H7 (cell line): Measurements from ENCODE around the gene TANC1. TPM values are rescaled to one million over a fixed set of nuclear protein-coding genes. Genes with fewer than 3 reads are reported as not detected.

Experiments
- DNase-seq: peaks from one replicate; pipeline ENCODE4 v3.0.0; 2012
- H3K27me3 ChIP-seq: 2 replicates; pipeline ENCODE4 v1.6.0; 2011; ENCODE audit warnings: mild to moderate bottlenecking, low read length; ENCODE audit not compliant: control insufficient read depth, insufficient read depth
- H3K36me3 ChIP-seq: replicated peaks from 2 replicates; pipeline ENCODE4 v1.5.1; 2011; ENCODE audit warnings: low read length; ENCODE audit not compliant: control insufficient read depth, insufficient read depth
- H3K4me3 ChIP-seq: 2 replicates; pipeline ENCODE4 v1.5.1; 2011; ENCODE audit warnings: low read depth, mild to moderate bottlenecking, control low read depth, low read length, moderate library complexity; ENCODE audit not compliant: insufficient read depth
- total RNA-seq: library from RNA; depleted of rRNA; stranded (reverse); fragments of >200 nt; shearing (Covaris generic); gene quantifications from 2 replicates; pipeline ENCODE4 v1.2.3, GENCODE V29; 2014

The TANC1 gene
- total RNA-seq, 1 experiment from 2014 or later, result 7.0 TPM

DNA sequence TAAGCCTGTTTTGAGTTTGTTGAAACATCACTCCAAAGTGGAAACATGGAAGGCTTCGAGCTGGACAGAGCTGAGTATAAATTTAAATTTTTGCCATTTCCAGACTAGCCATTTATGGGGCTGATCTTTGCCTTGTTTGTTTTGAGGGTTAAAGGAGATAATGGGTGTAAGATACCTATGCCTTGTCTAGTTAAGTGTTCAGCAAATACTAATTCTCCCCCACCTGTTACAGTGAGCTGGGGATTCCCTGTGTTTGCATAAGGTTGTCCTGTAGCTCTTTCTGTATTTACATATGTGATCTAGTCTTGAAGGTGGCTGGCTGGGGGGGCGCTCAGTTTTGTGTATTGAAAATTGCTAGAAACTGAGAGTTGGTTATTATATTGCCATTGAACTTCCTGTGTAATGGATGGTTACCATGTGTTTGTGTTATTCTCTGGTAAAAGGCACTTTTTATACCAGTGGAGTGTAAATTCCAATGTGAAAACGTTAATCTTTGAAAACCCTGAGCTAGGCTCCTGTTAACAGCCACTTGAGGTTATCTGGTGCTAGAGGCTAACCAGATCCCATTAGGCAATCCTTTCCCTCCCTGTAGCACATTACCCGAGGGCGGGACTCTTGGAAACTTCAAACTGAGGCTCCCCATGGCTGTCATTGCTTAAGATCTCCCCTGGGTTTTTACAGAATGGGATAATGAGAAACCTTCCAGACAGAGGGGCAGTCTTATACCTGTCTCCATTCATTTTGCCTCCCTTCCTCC, 26.7 kb downstream of the TANC1 start:
- Histone ChIP-seq H3K36me3 (no peaks in the 10 kb centered on the region), H3K4me3 (no peak overlapping the region), H3K27me3 (no peaks in the 10 kb centered on the region)
- DNase-seq, result peak; percentile 72

DNA sequence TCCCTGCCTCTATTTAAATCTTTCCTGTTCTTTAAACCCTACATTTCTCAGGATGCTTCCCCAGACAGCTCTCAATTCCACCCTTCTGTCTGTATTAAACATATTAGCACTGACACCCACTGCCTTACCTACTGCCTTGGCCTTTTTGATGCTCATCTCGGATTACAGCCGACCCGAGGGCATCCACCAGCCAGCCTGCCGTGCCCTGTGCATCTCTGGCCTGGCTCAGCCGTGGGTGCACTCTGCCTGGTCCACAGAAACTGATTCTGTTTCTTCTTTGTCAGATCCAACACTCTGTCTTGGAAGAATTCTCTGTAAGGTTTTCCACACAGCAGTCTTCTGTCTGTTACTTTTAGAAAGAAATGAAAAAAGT, 27.2 kb downstream of the TANC1 start:
- H3K36me3 ChIP-seq, result no peaks in the 10 kb centered on the region
- no peak overlapping the region for H3K4me3 ChIP-seq
- DNase-seq, result peak; percentile 27
- H3K27me3 ChIP-seq, result no peaks in the 10 kb centered on the region

GRCh38 chr2:158996378-158996993, 28.0 kb downstream of the TANC1 start:
- no peak overlapping the region for H3K4me3 ChIP-seq
- no peak for DNase-seq
- no peaks in the 10 kb centered on the region for H3K27me3 ChIP-seq
- no peaks in the 10 kb centered on the region for H3K36me3 ChIP-seq

DNA sequence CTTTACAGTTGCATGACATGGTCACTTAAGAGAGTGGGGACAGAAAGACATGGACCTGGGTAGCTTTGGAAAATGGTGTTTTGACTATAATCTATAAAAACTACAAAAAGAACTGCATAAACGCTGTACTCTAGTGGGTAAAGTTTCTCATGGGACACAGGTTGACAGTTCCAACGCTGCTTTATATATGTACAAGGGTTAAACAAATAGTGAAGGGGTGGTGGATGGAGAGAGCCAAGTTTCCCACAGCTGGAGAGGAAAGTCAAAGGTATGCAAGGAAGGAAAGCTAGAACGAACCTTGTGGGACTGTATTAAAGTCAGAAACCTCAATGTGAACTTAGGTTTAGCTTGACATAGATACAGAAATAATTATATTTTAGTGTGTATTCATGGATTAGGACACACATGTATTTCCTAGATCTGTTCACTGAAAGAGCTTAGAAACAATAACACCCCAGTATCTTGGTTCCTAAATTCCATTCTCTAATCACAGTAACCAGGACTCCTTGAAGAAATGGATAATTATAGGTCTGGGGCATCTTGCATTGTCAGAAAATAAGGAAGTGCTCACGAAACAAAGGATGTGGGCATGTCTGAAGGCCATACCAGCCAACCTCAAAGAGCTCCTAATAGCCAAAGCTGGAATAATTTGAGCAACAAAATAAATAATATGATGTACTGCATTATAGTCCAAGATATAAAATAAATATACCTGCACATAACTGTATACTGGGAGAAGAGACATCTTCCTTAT, 28.8 kb downstream of the TANC1 start:
- no peaks in the 10 kb centered on the region for H3K36me3 ChIP-seq
- no peak for DNase-seq
- H3K4me3 ChIP-seq, result no peak overlapping the region
- H3K27me3 ChIP-seq, result no peaks in the 10 kb centered on the region

DNA sequence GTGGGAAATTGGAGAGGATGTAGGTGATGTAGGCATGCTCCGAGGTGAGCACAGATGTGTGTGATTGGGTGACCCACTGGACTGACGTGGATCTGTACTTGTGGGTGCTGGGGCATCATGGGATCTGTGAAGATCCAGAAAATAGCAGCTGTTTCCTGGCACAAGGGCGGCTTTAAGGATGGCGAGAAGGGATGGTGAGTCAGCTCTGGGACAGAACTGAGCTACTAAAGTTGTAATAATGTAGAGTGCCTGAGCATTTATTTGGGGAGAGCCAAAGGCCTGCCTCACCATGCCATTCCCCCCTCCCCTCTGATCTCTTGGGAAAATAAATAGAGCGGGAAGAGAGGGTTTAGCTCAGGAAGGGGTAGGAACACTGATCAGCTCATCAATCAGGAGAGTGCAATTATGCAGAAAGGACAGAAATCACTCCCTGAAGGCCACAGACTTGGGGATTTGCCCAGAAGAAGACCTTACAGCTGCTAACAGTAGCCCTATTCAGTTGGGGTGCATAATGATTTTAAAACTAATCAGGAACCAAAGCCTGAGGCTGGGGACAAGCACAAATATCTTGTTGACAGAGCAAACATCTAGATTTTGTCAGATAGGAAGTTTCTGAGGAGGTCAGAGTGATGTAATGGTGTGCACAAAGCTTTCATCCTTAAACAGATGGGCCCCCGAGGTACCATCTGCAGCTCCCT, 30.3 kb downstream of the TANC1 start:
- Histone ChIP-seq H3K36me3 (no peaks in the 10 kb centered on the region), H3K4me3 (no peak overlapping the region), H3K27me3 (no peaks in the 10 kb centered on the region)
- no peak for DNase-seq

GRCh38 chr2:158999458-158999857, 31.0 kb downstream of the TANC1 start:
- H3K4me3 ChIP-seq, result no peak overlapping the region
- no peaks in the 10 kb centered on the region for H3K27me3 ChIP-seq
- no peaks in the 10 kb centered on the region for H3K36me3 ChIP-seq
- DNase-seq, result no peak

- Histone ChIP-seq H3K4me3 (no peak overlapping the region), H3K36me3 (no peaks in the 10 kb centered on the region), H3K27me3 (no peaks in the 10 kb centered on the region)
- DNase-seq, result no peak
These were observed 31.6 kb downstream of the TANC1 start for GRCh38 chr2:159000072-159000471.

DNA sequence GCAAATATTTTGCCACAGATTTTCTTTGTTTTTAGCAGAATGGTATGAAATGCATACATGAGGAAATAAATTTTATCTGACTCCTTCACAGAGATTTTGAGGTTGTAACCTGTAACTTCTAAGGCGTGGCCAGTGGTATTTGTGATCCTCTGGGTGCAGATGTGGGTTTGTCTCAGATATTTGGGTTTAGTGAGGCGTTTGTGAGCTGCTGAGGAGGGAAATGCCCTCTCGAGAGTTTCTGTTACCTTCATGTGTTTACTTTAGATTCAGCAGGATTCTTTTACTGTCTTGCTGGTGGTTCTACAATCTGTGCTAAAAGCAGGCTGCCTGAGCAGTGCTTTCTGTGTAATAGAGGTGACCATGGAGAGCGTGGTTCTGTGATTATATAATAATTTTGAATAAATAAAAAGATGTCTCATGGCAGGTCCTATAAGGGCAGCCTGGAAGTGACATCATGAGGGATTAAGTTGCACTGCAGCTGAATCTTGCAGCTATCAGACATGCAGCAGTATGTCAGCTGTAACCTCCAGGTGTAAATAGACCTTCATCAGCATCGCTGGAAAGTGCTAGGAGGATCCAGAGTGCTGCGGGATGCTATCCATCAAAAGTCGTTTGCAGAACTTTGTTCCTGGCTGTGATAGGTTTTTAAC, 34.1 kb downstream of the TANC1 start:
- no peaks in the 10 kb centered on the region for H3K36me3 ChIP-seq
- no peak overlapping the region for H3K4me3 ChIP-seq
- DNase-seq, result no peak
- no peaks in the 10 kb centered on the region for H3K27me3 ChIP-seq

DNA sequence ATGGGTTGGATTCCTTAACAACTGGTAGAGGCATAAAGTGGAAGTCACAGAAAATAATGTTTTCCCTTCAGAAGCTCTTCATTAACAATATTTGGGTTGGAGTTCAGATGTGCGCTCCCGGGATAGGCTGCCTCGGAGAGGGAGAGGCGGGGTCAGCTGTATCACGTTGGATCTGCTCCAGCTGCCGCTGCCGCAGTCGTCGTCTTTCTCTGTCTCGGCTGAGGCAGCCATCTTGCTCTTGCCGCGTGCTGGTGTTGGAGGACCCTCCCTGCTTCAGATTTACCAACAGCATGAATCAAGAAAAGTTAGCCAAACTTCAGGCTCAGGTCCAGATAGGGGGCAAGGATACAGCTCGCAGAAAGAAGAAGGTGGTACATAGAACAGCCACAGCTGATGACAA, 35.1 kb downstream of the TANC1 start:
- no peaks in the 10 kb centered on the region for H3K36me3 ChIP-seq
- H3K4me3 ChIP-seq, result no peak overlapping the region
- DNase-seq, result no peak
- H3K27me3 ChIP-seq, result no peaks in the 10 kb centered on the region

- Histone ChIP-seq H3K27me3 (no peaks in the 10 kb centered on the region), H3K36me3 (no peaks in the 10 kb centered on the region), H3K4me3 (no peak overlapping the region)
- DNase-seq, result no peak
These were observed 36.4 kb downstream of the TANC1 start for GRCh38 chr2:159004849-159005248.

GRCh38 chr2:159009940-159010339, 41.5 kb downstream of the TANC1 start:
- Histone ChIP-seq H3K4me3 (no peak overlapping the region), H3K36me3 (no peaks in the 10 kb centered on the region), H3K27me3 (no peaks in the 10 kb centered on the region)
- DNase-seq, result no peak

GRCh38 chr2:159010340-159010739, 41.9 kb downstream of the TANC1 start:
- Histone ChIP-seq H3K36me3 (no peaks in the 10 kb centered on the region), H3K4me3 (no peak overlapping the region)

DNA sequence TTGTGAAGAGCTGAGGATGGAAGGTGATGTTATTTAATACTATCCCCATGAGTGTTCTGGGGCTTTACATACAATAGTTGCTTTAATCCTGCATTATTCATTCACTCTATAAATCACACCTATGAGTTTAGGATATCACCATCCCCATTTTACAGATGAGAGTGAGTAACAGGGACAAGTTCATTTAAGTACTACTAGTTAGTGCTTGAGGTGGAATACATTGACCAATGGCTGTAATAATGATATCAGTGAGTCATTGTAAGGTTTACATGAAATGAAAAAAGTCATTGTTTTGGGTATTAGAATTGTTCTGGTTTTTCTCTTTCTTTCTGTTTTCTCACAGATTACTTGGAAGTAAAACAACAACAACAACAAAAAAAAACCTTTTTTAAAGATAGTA, 42.5 kb downstream of the TANC1 start:
- no peaks in the 10 kb centered on the region for H3K27me3 ChIP-seq
- H3K36me3 ChIP-seq, result no peaks in the 10 kb centered on the region
- H3K4me3 ChIP-seq, result no peak overlapping the region
- no peak for DNase-seq

More at GRCh38 chr2:159010340-159010739, 41.9 kb downstream of the TANC1 start:
- no peaks in the 10 kb centered on the region for H3K27me3 ChIP-seq
- DNase-seq, result peak; percentile 37

DNA sequence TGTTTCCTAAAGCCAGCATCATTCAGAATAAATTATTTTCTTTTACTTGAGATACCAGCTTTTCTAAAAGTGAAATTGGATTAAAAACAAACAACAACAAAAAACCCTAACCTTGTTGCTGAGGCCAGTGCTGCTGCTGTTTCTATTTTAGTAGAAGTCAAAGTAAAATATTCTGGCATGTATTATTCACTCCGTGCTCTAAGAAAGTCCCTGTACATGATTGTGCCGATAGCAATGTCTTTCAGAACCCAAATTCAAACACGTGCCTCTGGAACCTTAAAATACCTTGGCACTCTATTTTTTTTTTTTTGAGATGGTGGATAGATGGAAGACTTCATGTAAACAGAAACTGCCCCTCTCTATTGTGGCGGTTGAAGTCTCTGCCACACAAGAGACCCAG, 43.7 kb downstream of the TANC1 start:
- H3K36me3 ChIP-seq, result no peaks in the 10 kb centered on the region
- DNase-seq, result no peak
- H3K4me3 ChIP-seq, result no peak overlapping the region
- H3K27me3 ChIP-seq, result no peaks in the 10 kb centered on the region
